Thymus (tissue), 2 donors: Measurements from ENCODE around the gene UCK1. TPM values are rescaled to one million over a fixed set of nuclear protein-coding genes. Genes with fewer than 3 reads are reported as not detected.

Experiments
- polyA plus RNA-seq: library from polyadenylated mRNA; stranded (reverse); fragments of 200-250 nt; gene quantifications from one replicate; pipeline ENCODE4 v1.2.3, GENCODE V29; 2013
- total RNA-seq: library from RNA; stranded (reverse); fragments of 120-200 nt; gene quantifications from one replicate; pipeline ENCODE4 v1.2.4, GENCODE V29; 2013
- donor health status: healthy.

The UCK1 gene
- total and polyA plus RNA-seq, 2 donors = 24.7 to 24.9 TPM

Other genes starting within 250 kb of the UCK1 start
- gene PLPP7, start 241.5 kb downstream of the UCK1 start, total RNA-seq = 0.52 TPM
- 0.96 TPM for gene PLPP7, start 241.5 kb downstream of the UCK1 start, polyA plus RNA-seq
- gene PRRC2B, start 137.2 kb downstream of the UCK1 start, total RNA-seq = 23.0 TPM
- 73.5 TPM for gene PRRC2B, start 137.2 kb downstream of the UCK1 start, polyA plus RNA-seq
- gene POMT1, start 28.3 kb downstream of the UCK1 start, total RNA-seq = 16.8 TPM
- gene POMT1, start 28.3 kb downstream of the UCK1 start, polyA plus RNA-seq = 51.9 TPM
- not detected for gene PRRT1B, start 14.3 kb upstream of the UCK1 start, total RNA-seq
- gene PRRT1B, start 14.3 kb upstream of the UCK1 start, polyA plus RNA-seq = not detected
- gene RAPGEF1, start 208.8 kb upstream of the UCK1 start, total RNA-seq = 21.6 TPM
- gene RAPGEF1, start 208.8 kb upstream of the UCK1 start, polyA plus RNA-seq = 25.9 TPM